MG63 (cell line): ENCODE data around the gene TAF13. TPM values are rescaled to one million over a fixed set of nuclear protein-coding genes. Genes with fewer than 3 reads are reported as not detected.
"Not testable (repeated sequence)": the region's sequence is repeated elsewhere in the genome, so short reads cannot be mapped to it uniquely, and the experiment has no call there.

ENCODE experiments used
- DNase-seq: peaks from one replicate; pipeline ENCODE4 v3.0.0-alpha.2; 2020
- H3K27me3 ChIP-seq: fragments of 250-450 bp; sonication (Bioruptor Pico); 2 replicates; pipeline ENCODE4 v1.5.1; 2020; ENCODE audit warnings: mild to moderate bottlenecking, moderate library complexity
- H3K36me3 ChIP-seq: fragments of 250-450 bp; sonication (Bioruptor Pico); 2 replicates; pipeline ENCODE4 v1.5.1; 2020; ENCODE audit warnings: mild to moderate bottlenecking, moderate library complexity
- H3K4me3 ChIP-seq: fragments of 250-450 bp; sonication (Bioruptor Pico); 2 replicates; pipeline ENCODE4 v1.5.1; 2020; ENCODE audit warnings: mild to moderate bottlenecking, moderate library complexity
- H3K9me3 ChIP-seq: fragments of 250-450 bp; sonication (Bioruptor Pico); 2 replicates; pipeline ENCODE4 v1.5.1; 2020; ENCODE audit warnings: mild to moderate bottlenecking, moderate library complexity
- total RNA-seq: library from RNA; depleted of rRNA; stranded (reverse); fragments of >200 nt; shearing (Covaris generic); gene quantifications from 2 replicates; pipeline ENCODE4 v1.2.3, GENCODE V29; 2014; ENCODE audit warnings: low replicate concordance

Gene TAF13
- total RNA-seq, 1 experiment from 2014 or later, result 37.6 TPM

DNA sequence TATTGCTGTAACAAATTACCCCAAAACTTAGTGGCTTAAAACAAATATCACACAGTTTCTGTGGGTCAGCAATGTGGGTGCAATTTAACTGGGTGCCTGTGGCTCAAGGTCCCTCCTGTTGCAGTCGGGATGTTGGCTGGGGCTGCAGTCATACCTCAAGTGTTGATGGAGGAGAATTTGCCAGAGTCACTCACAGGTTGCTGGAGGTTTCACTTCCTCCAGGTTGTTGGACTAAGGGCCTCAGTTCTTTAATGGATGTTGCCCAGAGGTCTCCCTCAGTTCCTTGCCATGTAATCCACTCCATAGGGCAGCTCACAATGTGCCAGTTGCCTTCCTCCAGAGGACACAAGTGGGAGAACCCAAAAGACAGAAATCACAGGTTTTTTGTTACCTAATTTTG lies 2.5 kb upstream of the TAF13 start:
- H3K27me3 ChIP-seq, result no peaks in the 10 kb centered on the region
- no peak overlapping the region for H3K4me3 ChIP-seq
- H3K36me3 ChIP-seq, result peaks cover 9% of the 10 kb centered on the region
- no peak for DNase-seq
- H3K9me3 ChIP-seq, result no peaks in the 10 kb centered on the region

GRCh38 chr1:109069294-109069693 lies 6.5 kb downstream of the TAF13 start:
- Histone ChIP-seq H3K27me3 (no peaks in the 10 kb centered on the region), H3K4me3 (no peak overlapping the region), H3K9me3 (no peaks in the 10 kb centered on the region; the same call in 1 of the 2 replicates), H3K36me3 (peaks cover 89% of the 10 kb centered on the region)
- DNase-seq, result no peak

DNA sequence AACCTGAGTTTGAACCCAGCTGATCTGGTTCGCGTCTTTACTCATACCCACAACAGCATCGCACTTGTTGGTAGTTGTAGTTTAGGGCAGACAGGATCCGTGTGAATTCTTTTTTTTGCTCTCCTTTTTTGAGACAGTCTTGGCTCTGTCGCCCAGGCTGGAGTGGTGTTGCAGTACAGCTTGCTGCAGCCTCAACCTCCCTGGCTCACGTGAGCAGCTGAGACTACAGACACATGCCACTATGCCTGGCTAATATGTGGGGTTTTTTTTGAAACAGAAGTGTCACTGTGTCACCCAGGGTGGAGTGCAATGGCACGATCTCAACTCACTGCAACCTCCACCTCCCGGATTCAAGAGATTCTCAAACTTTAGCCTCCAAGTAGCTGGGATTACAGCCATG lies 7.9 kb downstream of the TAF13 start:
- DNase-seq, result no peak
- H3K36me3 ChIP-seq, result peaks cover 89% of the 10 kb centered on the region

GRCh38 chr1:109065137-109065536 lies 10.7 kb downstream of the TAF13 start:
- H3K9me3 ChIP-seq, result no peaks in the 10 kb centered on the region; the same call in 1 of the 2 replicates
- no peak for DNase-seq
- no peak overlapping the region for H3K4me3 ChIP-seq
- H3K27me3 ChIP-seq, result no peaks in the 10 kb centered on the region
- peaks cover 79% of the 10 kb centered on the region for H3K36me3 ChIP-seq

More for the DNA sequence above, 7.9 kb downstream of the TAF13 start:
- no peaks in the 10 kb centered on the region; the same call in 1 of the 2 replicates for H3K9me3 ChIP-seq
- H3K27me3 ChIP-seq, result no peaks in the 10 kb centered on the region
- H3K4me3 ChIP-seq, result no peak overlapping the region

- no peak overlapping the region for H3K4me3 ChIP-seq
- H3K36me3 ChIP-seq, result peaks cover 41% of the 10 kb centered on the region
- DNase-seq, result no peak
- no peaks in the 10 kb centered on the region for H3K27me3 ChIP-seq
- H3K9me3 ChIP-seq, result no peaks in the 10 kb centered on the region
These were observed 14.6 kb downstream of the TAF13 start for GRCh38 chr1:109061183-109061582.

DNA sequence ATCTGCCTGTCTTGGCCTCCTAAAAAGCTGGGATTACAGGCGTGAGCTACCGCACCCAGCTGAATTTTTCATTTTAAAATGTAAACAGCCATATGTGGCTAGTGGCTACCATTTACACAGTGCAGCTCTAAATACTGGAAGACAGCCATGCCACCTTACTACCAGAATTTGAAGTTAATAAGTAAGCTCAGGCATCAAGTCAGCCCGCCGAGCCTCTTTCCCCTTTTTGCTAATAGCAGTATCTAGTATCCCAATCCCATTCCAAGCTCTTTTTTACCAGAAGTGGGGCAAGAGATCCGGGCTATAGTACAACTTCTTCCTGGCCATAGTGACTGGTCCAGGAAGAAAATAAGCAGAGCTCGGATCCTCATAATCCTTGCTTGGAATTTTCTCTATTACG lies 15.1 kb downstream of the TAF13 start:
- H3K4me3 ChIP-seq, result no peak overlapping the region
- no peak for DNase-seq
- H3K36me3 ChIP-seq, result peaks cover 37% of the 10 kb centered on the region
- no peaks in the 10 kb centered on the region for H3K27me3 ChIP-seq
- no peaks in the 10 kb centered on the region for H3K9me3 ChIP-seq

DNA sequence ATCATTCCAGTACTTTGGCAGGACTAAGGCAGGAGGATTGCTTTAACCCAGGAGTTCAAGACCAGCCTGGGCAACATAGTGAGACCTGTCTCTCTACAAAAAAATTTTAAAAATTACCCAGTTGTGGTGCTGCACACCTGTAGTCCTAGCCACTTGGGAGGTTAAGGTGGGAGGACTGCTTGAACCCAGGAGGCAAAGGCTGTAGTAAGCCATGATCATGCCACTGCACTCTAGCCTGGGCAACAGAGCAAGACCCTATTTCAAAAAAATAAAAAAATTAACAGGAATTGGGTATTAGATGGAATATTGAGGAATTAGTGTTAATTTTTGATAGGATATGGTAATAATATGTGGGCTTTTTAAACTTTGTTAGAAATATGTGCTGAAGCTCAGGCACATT lies 16.8 kb downstream of the TAF13 start:
- Histone ChIP-seq H3K36me3 (peaks cover 21% of the 10 kb centered on the region), H3K4me3 (no peak overlapping the region), H3K27me3 (no peaks in the 10 kb centered on the region), H3K9me3 (no peaks in the 10 kb centered on the region)
- DNase-seq, result no peak

DNA sequence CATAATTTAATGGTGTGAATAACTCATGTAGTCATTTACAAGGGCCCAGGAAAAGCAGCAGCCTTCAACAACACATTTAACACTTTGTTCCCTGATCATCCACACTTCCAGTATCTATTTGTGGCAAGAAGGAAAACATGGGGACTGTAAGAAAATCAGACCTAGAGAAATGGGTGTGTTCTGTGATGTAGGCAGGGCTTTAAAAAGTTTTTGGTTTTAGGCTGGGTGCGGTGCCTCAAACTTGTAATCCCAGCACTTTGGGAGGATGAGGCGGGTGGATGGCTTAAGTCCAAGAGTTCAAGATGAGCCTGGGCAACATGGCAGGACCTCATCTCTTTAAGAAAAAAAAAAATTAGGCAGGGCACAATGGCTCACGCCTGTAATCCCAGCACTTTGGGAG lies 19.7 kb downstream of the TAF13 start:
- Histone ChIP-seq H3K27me3 (no peaks in the 10 kb centered on the region), H3K9me3 (no peaks in the 10 kb centered on the region), H3K4me3 (no peak overlapping the region), H3K36me3 (peaks cover 1% of the 10 kb centered on the region; the same call in 1 of the 2 replicates)
- DNase-seq, result no peak

DNA sequence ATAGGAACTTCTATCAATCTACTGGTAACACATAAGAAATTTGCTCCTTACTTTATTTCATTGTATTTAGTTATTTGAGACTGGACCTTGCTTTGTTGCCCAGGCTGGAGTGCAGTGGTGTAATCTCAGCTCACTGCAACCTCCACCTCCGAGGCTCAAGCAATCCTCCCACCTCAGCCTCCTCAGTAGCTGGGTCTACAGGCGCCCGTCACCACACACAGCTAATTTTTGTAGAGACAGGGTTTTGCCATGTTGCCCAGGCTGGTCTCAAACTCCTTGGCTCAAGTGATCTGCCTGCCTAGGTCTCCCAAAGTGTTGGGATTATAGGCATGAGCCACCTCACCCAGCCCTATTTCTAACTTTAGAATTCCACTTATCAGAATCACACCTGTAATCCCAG lies 23.7 kb downstream of the TAF13 start:
- not testable (repeated sequence) for H3K4me3 ChIP-seq, H3K27me3 ChIP-seq, H3K9me3 ChIP-seq, DNase-seq, H3K36me3 ChIP-seq

- no peak for DNase-seq
These were observed 25.4 kb downstream of the TAF13 start for GRCh38 chr1:109050228-109050995.

DNA sequence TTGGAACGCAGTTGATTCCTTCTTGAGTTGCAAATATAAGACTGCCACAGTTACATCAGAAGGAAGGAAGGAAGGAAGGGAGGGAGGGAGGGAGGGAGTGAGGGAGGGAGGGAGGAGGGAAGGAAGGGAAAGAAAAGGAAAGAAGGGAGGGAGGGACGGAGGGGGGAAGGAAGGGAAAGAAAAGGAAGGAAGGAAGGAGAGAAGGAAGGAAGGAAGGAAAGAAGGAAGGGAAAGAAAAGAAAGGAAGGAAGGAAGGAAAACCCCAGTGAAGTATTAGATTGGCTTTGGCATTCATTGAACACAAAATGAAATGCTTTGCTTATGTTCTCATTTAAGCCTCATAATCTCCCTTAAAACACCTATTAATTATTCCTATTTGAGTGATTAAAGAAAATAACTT lies 27.5 kb downstream of the TAF13 start:
- no peaks in the 10 kb centered on the region for H3K36me3 ChIP-seq
- no peak for DNase-seq
- H3K9me3 ChIP-seq, result no peaks in the 10 kb centered on the region
- H3K27me3 ChIP-seq, result no peaks in the 10 kb centered on the region; the same call in 1 of the 2 replicates
- no peak overlapping the region for H3K4me3 ChIP-seq

More at GRCh38 chr1:109050228-109050995, 25.4 kb downstream of the TAF13 start:
- no peak overlapping the region for H3K4me3 ChIP-seq
- H3K36me3 ChIP-seq, result no peaks in the 10 kb centered on the region
- H3K27me3 ChIP-seq, result no peaks in the 10 kb centered on the region; the same call in 1 of the 2 replicates
- no peaks in the 10 kb centered on the region for H3K9me3 ChIP-seq

DNA sequence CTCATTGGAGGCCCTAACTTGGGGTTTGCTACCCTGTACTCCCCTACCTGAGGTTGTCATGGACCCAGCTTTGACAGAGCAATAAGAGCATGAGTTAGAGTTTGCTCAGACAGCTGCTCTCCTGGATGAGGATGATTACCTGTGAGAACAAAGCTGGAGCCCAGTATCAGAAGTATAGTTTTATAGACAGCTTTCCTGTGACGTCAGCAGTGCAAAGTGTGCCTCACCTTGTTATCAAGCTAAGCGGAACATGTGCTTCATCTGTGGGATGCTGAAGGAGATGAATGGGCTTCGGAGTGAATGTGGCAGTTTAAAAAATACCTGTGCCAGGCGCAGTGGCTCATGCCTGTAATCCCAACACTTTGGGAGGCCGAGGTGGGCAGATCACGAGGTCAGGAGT lies 28.5 kb downstream of the TAF13 start:
- Histone ChIP-seq H3K9me3 (no peaks in the 10 kb centered on the region), H3K36me3 (no peaks in the 10 kb centered on the region), H3K27me3 (no peaks in the 10 kb centered on the region; the same call in 1 of the 2 replicates), H3K4me3 (no peak overlapping the region)
- no peak for DNase-seq

GRCh38 chr1:109046671-109047070 lies 29.1 kb downstream of the TAF13 start:
- Histone ChIP-seq H3K4me3 (no peak overlapping the region), H3K27me3 (no peaks in the 10 kb centered on the region; the same call in 1 of the 2 replicates), H3K36me3 (no peaks in the 10 kb centered on the region), H3K9me3 (no peaks in the 10 kb centered on the region)
- no peak for DNase-seq

- H3K9me3 ChIP-seq, result no peaks in the 10 kb centered on the region
- no peak for DNase-seq
- H3K27me3 ChIP-seq, result no peaks in the 10 kb centered on the region; the same call in 1 of the 2 replicates
- H3K36me3 ChIP-seq, result no peaks in the 10 kb centered on the region
- H3K4me3 ChIP-seq, result no peak overlapping the region
These were observed 30.2 kb downstream of the TAF13 start for GRCh38 chr1:109045595-109045994.

DNA sequence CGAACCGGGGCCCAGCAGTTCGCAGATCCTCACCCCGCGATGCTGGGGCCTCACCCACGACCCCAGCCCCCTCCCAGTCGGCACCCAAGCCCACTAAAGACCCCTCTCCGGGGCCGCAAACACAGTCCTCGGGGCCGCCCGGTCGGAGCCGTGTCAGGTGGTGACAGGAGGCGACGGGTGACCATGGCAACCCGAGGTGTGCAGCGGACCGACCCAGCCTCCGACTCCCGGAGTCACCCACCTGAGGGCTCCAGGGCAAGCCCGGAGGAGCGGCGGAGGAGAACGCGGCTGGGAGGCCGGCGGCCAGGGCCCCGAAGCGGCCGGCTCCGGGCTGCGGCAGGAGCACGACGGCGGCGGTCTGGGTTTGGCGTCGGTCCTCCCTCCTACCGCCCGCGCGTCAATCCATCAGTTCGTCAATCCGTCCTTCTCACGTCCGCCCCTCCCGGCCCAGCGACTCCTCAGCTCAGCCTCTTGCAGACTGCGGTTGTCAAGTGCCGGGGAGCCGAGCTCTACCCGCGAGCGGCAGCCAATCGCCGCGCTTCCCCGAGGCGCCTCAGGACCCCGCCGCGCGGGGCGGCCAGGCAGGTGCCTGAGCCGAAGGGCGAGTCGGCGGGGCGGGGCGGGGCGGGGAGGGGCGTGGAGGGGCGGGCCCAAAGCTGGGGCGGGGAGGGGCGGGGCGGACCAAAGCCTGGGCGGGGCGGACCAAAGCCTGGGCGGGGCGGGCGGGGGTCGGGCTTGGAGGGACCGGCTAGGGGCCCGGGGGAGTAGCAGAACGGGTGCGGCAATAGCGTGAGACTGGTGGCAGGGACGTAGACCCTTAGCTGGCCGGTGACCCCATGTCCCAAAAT lies 34.0 kb downstream of the TAF13 start, which contains the start of gene WDR47:
Gene WDR47, minus strand, starts transcription at position 482 of the 848 bp plus-strand sequence. CDS start 18,590 bp downstream, outside the sequence.
- Histone ChIP-seq H3K9me3 (no peaks in the 10 kb centered on the region), H3K4me3 (peak within 1 kb of the TSS; percentile 81)

DNA sequence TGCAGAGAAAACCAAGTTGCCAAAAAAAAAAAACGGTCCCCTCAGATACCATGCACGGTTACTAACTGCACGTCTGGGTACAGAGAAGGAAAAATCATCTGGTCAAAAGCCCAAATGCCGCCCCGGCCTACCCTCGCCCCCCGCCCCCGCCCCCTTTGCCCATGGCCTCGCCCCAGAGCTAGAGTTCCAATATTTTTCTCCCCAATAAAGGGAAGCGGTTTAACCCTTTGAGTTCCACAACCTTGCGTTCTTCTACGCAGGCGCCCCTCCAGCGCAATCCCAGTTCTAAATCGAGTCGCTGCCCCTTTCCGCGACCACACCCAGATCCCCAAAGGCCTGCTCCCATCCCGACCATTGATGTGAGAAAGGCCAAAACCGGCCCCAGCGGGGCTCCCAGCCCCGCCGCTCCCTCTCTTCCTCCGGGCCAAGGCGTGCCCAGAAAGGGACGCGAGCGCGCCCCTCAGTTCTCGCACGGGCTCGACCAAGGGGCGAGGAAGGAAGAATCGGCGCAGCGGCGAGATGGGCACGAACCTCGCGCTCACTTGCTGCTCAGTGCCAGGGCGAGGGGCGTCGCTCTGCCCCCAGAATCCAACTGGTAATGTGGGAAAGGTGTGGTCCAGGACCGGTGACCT lies 34.7 kb downstream of the TAF13 start:
- H3K9me3 ChIP-seq, result no peaks in the 10 kb centered on the region
- no peaks in the 10 kb centered on the region for H3K27me3 ChIP-seq
- peaks cover 4% of the 10 kb centered on the region; the same call in 1 of the 2 replicates for H3K36me3 ChIP-seq
- peak; percentile 54 for DNase-seq
- peak overlapping the region; percentile 81 for H3K4me3 ChIP-seq

More for the DNA sequence above, 34.0 kb downstream of the TAF13 start, which contains the start of gene WDR47:
- no peaks in the 10 kb centered on the region for H3K27me3 ChIP-seq
- peaks cover 4% of the 10 kb centered on the region; the same call in 1 of the 2 replicates for H3K36me3 ChIP-seq
- peak; percentile 100 for DNase-seq

GRCh38 chr1:109040627-109040988 lies 35.2 kb downstream of the TAF13 start:
- H3K4me3 ChIP-seq, result peak overlapping the region; percentile 81
- H3K9me3 ChIP-seq, result no peaks in the 10 kb centered on the region
- H3K36me3 ChIP-seq, result peaks cover 4% of the 10 kb centered on the region; the same call in 1 of the 2 replicates
- no peaks in the 10 kb centered on the region for H3K27me3 ChIP-seq
- DNase-seq, result no peak
